Measurements from ENCODE around the gene JPT1.

Gene JPT1

GRCh38 chr17:75109407-75110233, 44.7 kb downstream of the JPT1 start, which contains the start of gene ARMC7:
Gene ARMC7, plus strand, starts transcription at chr17:75109969. Its CDS starts 320 bp downstream, at chr17:75110289.
- FAIRE-seq (peak; percentile 88), DNase-seq (ENCODE audit: extremely low spot score, insufficient read length, low read depth) (peak; percentile 91)

- FAIRE-seq = no peak
Measured at GRCh38 chr17:75109046-75109406, 45.3 kb downstream of the JPT1 start.

GRCh38 chr17:75108193-75108592, 46.1 kb downstream of the JPT1 start:
- FAIRE-seq = no peak
- no peak for DNase-seq (ENCODE audit: extremely low spot score, insufficient read length, low read depth)

More at GRCh38 chr17:75109046-75109406, 45.3 kb downstream of the JPT1 start:
- no peak for DNase-seq (ENCODE audit: extremely low spot score, insufficient read length, low read depth)

GRCh38 chr17:75105126-75106080, 48.9 kb downstream of the JPT1 start:
- DNase-seq (ENCODE audit: extremely low spot score, insufficient read length, low read depth) = no peak
- peak; percentile 80 for FAIRE-seq

- FAIRE-seq = no peak
- no peak for DNase-seq (ENCODE audit: extremely low spot score, insufficient read length, low read depth)
Measured at GRCh38 chr17:75103601-75104554, 50.4 kb downstream of the JPT1 start.

DNA sequence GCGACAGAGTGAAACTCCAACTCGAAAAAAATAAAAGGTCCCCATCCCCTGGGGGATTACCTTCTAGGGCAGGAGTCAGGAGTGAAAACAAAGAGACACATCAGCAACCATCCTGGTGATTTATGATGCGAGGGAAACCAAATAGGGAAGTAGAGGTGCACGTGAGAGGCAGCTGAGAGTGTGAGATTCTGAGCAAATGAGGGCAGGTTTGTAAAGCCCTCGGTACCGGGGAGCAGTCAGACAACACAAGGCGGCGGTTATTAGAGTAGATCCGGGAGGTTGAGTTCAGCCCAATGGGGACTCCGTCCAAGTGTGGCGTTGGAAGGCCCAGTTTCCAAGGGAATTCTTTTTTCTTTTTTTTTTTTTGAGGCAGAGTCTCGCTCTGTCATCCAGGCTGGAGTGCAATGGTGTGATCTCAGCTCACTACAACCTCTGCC, 51.9 kb downstream of the JPT1 start:
- FAIRE-seq (peak; percentile 76), DNase-seq (ENCODE audit: extremely low spot score, insufficient read length, low read depth) (no peak)

DNA sequence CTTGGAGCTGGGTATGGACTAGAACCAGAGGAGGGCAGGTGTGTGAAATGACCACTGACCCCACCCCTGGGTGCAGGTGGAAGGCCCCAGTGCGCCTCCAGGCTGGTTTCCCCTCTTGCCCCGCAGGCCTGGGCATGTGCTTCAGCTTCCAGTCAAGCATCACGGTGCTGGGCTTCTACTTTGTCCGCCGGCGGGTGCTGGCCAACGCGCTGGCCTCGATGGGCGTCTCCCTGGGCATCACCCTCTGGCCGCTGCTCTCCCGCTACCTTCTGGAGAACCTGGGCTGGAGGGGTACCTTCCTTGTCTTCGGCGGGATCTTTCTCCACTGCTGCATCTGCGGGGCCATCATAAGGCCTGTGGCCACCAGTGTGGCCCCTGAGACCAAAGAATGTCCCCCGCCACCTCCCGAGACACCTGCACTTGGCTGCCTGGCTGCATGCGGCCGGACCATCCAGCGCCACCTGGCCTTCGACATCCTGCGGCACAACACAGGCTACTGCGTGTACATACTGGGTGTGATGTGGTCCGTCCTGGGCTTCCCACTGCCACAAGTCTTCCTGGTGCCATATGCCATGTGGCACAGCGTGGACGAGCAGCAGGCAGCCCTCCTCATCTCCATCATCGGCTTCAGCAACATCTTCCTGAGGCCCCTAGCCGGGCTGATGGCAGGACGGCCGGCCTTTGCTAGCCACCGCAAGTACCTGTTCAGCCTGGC, 54.3 kb downstream of the JPT1 start:
- FAIRE-seq (no peak), DNase-seq (ENCODE audit: extremely low spot score, insufficient read length, low read depth) (no peak)

DNA sequence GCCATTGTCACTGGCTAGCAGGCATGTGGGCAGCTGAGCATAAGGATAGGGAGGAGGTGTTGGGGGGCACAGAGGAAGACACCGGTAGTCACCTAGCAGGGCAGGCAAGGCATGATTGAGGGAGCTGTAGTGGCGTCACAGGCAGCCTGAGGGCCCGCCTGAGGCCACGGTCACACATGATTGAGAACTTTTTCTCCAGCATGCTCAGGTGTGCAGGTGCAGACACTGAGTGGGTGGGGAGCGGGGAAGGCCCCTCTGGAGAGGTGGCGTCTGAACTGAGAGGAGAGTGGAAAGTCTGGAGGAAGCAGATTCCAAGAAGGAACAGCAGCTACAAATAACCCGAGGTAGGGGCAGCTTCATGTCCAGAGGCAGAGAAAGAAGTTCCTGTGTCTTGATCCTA, 55.5 kb downstream of the JPT1 start:
- FAIRE-seq = no peak

DNA sequence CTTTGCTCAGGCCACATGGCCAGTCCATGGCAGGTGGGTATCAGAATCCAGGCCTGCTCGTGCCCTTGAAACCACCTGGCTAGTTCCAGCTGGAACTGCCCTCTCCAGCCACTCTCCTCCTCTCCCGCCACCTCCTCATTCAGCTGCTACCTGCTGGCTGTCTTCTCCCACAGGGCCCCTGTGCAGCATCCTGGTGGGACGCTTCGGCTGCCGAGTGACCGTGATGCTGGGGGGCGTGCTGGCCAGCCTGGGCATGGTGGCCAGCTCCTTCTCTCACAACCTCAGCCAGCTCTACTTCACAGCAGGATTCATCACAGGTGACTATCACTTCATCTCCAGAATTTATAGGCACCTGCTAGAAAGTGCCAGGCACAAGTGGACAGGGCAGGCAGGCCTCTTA, 56.4 kb downstream of the JPT1 start:
- FAIRE-seq = no peak

More for the DNA sequence above, 55.5 kb downstream of the JPT1 start:
- no peak for DNase-seq (ENCODE audit: extremely low spot score, insufficient read length, low read depth)

GRCh38 chr17:75096082-75096625, 58.2 kb downstream of the JPT1 start:
- no peak for FAIRE-seq
- DNase-seq (ENCODE audit: extremely low spot score, insufficient read length, low read depth) = no peak

More for the DNA sequence above, 56.4 kb downstream of the JPT1 start:
- DNase-seq (ENCODE audit: extremely low spot score, insufficient read length, low read depth) = no peak

GRCh38 chr17:75094871-75095399, 59.4 kb downstream of the JPT1 start:
- no peak for DNase-seq (ENCODE audit: extremely low spot score, insufficient read length, low read depth)
- FAIRE-seq = no peak

- no peak for DNase-seq (ENCODE audit: extremely low spot score, insufficient read length, low read depth)
- no peak for FAIRE-seq
Measured at GRCh38 chr17:75093548-75094158, 60.7 kb downstream of the JPT1 start.

GRCh38 chr17:75091855-75092327, 62.4 kb downstream of the JPT1 start:
- FAIRE-seq = no peak
- DNase-seq (ENCODE audit: extremely low spot score, insufficient read length, low read depth) = no peak

DNA sequence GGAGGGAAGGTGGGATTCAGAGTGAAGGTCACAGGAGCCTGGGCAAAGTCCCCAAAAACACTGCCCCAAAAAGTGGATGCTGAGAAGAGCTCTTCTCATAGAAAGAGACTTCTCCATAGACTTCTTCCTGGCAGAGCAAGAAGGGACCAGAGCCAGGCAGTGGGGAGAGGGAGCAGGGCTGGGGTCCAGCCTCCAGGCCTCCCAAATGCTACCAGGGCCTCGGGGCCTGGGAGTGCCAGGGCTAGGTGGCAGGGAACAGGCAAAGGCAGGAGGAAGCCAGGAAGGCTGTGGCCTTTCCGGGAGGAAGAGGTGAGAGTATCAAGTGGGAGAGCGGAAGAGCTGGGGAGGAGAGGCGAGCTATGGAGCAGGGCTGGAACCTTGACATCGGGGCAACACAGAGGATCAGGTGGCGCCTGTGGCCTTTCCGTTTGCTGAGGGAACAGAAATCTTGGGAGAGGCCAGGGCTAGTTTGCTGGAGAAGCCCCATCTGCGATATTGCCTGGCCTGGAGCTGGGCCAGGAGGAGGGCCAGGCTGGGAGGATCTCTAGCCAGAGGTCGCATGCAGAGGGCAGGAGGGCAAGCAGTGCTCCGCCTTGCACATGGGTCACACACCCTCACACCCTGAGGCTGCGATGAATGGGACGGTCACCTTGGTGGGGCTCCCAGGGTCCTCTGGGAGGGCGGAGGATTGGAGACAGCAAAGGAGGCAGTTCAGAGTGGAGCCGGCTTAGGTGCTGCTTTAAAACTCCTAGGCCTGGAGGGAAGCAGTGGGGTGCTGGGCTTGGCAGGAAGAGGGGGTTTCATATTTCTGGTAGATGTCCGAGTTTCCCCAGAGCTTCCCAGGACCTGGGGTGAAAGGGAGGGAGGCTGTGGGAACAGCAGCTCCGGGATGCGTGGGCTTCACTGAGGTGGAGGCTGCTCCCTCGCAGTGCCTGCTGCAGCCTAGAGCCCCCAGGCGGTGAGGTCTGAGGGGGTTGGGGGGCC, 63.1 kb downstream of the JPT1 start:
- no peak for DNase-seq (ENCODE audit: extremely low spot score, insufficient read length, low read depth)
- no peak for FAIRE-seq

DNA sequence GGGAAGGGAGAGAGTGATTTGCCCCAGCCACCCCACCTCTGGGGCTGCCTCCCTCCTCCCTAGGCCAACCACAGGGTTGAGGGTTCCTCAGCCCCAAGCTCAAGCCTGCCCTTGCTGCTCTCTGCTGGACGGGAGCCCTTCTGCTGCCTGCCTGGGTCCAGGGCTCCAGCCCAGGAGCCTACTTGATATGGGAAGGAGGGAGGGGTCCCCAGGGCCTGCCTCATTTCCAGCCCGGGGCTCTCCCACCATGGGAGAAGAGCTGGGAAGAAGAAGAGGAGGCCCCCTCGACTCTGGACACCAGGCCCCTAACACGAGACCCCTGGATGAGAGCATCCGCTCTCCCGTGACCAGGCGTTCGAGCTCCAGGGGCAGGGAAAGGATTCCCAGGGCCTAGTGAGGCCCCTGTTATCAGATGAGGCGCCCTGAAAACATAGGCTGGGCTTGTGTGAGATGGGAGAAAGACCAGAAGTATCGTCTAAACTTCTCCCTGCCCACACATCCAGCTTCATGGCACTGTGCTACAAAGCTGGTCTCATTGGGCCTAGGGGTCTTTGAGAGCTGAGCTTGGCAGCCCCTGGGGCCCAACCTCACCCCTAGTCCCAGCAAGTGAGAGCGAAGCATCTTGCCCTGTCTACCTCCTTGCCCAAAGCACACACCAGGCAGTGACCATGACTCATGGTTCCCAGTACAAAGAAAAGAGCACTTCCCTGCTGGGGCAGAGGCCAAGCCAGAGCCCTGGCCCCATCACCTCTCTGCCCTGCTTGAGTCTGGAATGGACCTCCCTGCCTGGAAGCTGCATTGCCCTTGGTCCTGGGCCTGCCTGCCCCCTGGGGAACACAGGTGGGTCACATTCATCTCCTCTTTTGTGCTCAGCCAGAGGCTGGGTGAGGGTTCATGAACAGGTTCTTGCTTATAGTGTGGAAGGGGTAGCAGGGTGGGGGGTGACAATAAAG, 65.6 kb downstream of the JPT1 start:
- FAIRE-seq (no peak), DNase-seq (ENCODE audit: extremely low spot score, insufficient read length, low read depth) (no peak)

Data from GM18507 (cell line).